ENCODE measurements around the gene SMYD3. TPM values are rescaled to one million over a fixed set of nuclear protein-coding genes. Genes with fewer than 3 reads are reported as not detected.

Gene SMYD3
- total and polyA plus RNA-seq, 2 of the 4 experiments (the other 2 are of a cell fraction): 26.5 to 37.6 TPM

- no peak for ATAC-seq (ENCODE audit: low read depth)
- POLR2A ChIA-PET (ENCODE audit: unreplicated experiment): no interaction called here
- Histone ChIP-seq H3K9me1 (ENCODE audit: insufficient read depth, low read length) (no peaks in the 10 kb centered on the region), H4K91ac (ENCODE audit: insufficient read depth, low read depth, low read length) (no peak overlapping the region), H3K27me3 (ENCODE audit: control insufficient read depth, insufficient read depth, low read length) (no peaks in the 10 kb centered on the region), H2AK5ac (ENCODE audit: low read depth, low read length) (no peak overlapping the region), H3K56ac (ENCODE audit: extremely low read depth, insufficient read depth, low read length) (no peak overlapping the region), H3K4me1 (ENCODE audit: control insufficient read depth, insufficient read depth, low read length) (no peaks in the 10 kb centered on the region; the same call in 1 of the 2 replicates), H3K9ac (ENCODE audit: low read depth, low read length) (no peak overlapping the region), H4K20me1 (ENCODE audit: insufficient read depth, low read length) (no peaks in the 10 kb centered on the region), H3K14ac (replicated peaks; ENCODE audit: low read depth, low read length) (no peak overlapping the region), H4K5ac (ENCODE audit: low read depth, low read length) (no peak overlapping the region), H3K23ac (ENCODE audit: low read depth, low read length) (no peak overlapping the region), H2BK120ac (ENCODE audit: low read depth, low read length) (no peak overlapping the region), H2AK9ac (replicated peaks; ENCODE audit: low read depth, low read length, poor library complexity) (no peak overlapping the region), H3K79me1 (ENCODE audit: low read depth in 1 of 2, low read length in 2 of 2) (0 out of 4 replicates have a peak, but pooled peaks cover 0 to 3% of the 10 kb centered on the region in 2 experiments), H3K9me3 (ENCODE audit: control insufficient read depth, insufficient read depth, low read length) (no peaks in the 10 kb centered on the region), H3K4me3 (ENCODE audit: insufficient read depth, low read depth, low read length) (no peak overlapping the region), H3K4me2 (ENCODE audit: low read depth, low read length) (no peak overlapping the region), H2BK15ac (ENCODE audit: low read depth, low read length) (no peak overlapping the region), H2BK20ac (ENCODE audit: low read depth, low read length) (no peak overlapping the region), H3K36me3 (ENCODE audit: control insufficient read depth, insufficient read depth, low read length) (no peaks in the 10 kb centered on the region), H2BK5ac (ENCODE audit: low read depth, low read length, poor library complexity, severe bottlenecking) (no peak overlapping the region), H2AFZ (replicated peaks; ENCODE audit: low read length, poor library complexity) (no peak overlapping the region), H4K8ac (ENCODE audit: low read depth in 2 of 2, low read length in 2 of 2) (no peak overlapping the region), H3K18ac (ENCODE audit: low read depth, low read length) (no peak overlapping the region), H3K4ac (ENCODE audit: low read depth, low read length) (no peak overlapping the region), H3K27ac (ENCODE audit: insufficient read depth, low read length) (no peak overlapping the region)
- no CpG with 5 or more reads among the region's 8 CpGs for WGBS, 2 experiments (ENCODE audit: extremely low coverage in 2 of 2, insufficient read length in 1 of 2)
- dilution Hi-C loops (cut with HindIII; ENCODE audit: low sequenced_read_pairs, unreplicated experiment) (no loop called here), in situ Hi-C loops (cut with MboI; ENCODE audit: low sequenced_read_pairs) (no loop called here), intact Hi-C loops (cut with micrococcal nuclease) (no loop called here)
- TF ChIP-seq MAZ (IDR thresholded peaks at IDR 0.05; ENCODE audit: borderline replicate concordance, low read depth, low read length) (no peak), RFX5 (IDR thresholded peaks at IDR 0.05; ENCODE audit: low read depth, low read length) (no peak), BHLHE40 (IDR thresholded peaks at IDR 0.05; ENCODE audit: low read depth, low read length) (no peak), MAFK (IDR thresholded peaks at IDR 0.05; ENCODE audit: low read depth, low read length) (no peak), RCOR1 (IDR thresholded peaks at IDR 0.05; ENCODE audit: insufficient replicate concordance, low read length) (no peak), MXI1 (IDR thresholded peaks at IDR 0.05; ENCODE audit: borderline replicate concordance, low read depth, low read length) (no peak), CEBPB (IDR thresholded peaks at IDR 0.05; ENCODE audit: low read depth, low read length) (no peak), NFE2L2 (IDR thresholded peaks at IDR 0.05; ENCODE audit: low read depth, low read length) (no peak)
- DNase-seq: no peak
- CTCF ChIA-PET: interaction anchor here (0.6 kb wide), 1 partner anchor 22 kb away, joined by 3 read pairs; no protein-coding TSS in a partner anchor
- BruUV-seq (replicated peaks): no TSS peak
Measured at GRCh38 chr1:246220495-246221065, 286.5 kb downstream of the SMYD3 start.
